ENCODE measurements around the gene RNF208. TPM values are rescaled to one million over a fixed set of nuclear protein-coding genes. Genes with fewer than 3 reads are reported as not detected.

RNF208 gene
- total RNA-seq, 4 donors from 2014 or later = 3.7 to 10.2 (median 5.5) TPM

DNA sequence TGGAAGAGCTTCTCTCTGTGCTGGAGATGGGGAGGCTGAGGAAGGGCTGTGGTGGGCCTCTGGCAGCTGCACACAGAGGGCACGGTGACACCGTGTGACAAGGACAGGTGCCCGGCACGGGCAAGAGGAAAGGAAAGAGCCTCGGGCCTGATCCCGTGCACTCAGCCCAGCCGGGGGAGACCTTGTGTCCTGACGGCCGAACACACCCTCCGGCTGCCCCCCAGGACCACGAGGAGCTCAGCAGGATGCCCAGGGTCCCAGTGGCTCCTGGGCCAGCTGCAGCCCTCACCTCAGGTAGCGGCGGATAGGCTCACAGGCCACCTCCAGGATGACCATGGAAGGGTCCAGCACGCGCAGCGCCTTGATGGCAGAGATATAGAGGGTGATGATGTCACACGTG is 39.2 kb downstream of the RNF208 start:
- DNase-seq (ENCODE audit: low spot score in 2 of 2) = no peak
- intact Hi-C loops (cut with DNase I; ENCODE audit: low total_unique reads) = no loop called here
- H3K4me3 ChIP-seq (ENCODE audit: low read depth, poor library complexity, severe bottlenecking) = no peak overlapping the region
- TF ChIP-seq, protein P1, sequence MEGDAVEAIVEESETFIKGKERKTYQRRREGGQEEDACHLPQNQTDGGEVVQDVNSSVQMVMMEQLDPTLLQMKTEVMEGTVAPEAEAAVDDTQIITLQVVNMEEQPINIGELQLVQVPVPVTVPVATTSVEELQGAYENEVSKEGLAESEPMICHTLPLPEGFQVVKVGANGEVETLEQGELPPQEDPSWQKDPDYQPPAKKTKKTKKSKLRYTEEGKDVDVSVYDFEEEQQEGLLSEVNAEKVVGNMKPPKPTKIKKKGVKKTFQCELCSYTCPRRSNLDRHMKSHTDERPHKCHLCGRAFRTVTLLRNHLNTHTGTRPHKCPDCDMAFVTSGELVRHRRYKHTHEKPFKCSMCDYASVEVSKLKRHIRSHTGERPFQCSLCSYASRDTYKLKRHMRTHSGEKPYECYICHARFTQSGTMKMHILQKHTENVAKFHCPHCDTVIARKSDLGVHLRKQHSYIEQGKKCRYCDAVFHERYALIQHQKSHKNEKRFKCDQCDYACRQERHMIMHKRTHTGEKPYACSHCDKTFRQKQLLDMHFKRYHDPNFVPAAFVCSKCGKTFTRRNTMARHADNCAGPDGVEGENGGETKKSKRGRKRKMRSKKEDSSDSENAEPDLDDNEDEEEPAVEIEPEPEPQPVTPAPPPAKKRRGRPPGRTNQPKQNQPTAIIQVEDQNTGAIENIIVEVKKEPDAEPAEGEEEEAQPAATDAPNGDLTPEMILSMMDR (IDR thresholded peaks at IDR 0.05) = no peak
- no peak for TF ChIP-seq POLR2A (IDR thresholded peaks at IDR 0.05)
- 93 to 96% methylated on average over 17 of the region's 17 CpGs for WGBS, 2 donors

- no peak overlapping the region for H3K4me3 ChIP-seq (ENCODE audit: low read depth, poor library complexity, severe bottlenecking)
- TF ChIP-seq, protein P1 (IDR thresholded peaks at IDR 0.05) = no peak
- TF ChIP-seq POLR2A (IDR thresholded peaks at IDR 0.05) = no peak
- intact Hi-C loops (cut with DNase I; ENCODE audit: low total_unique reads) = no loop called here
- 91 to 95% methylated on average over 22 of the region's 22 CpGs for WGBS, 2 donors
- DNase-seq (ENCODE audit: low spot score in 2 of 2) = no peak
These were observed 40.4 kb downstream of the RNF208 start for GRCh38 chr9:137181680-137182079.

DNA sequence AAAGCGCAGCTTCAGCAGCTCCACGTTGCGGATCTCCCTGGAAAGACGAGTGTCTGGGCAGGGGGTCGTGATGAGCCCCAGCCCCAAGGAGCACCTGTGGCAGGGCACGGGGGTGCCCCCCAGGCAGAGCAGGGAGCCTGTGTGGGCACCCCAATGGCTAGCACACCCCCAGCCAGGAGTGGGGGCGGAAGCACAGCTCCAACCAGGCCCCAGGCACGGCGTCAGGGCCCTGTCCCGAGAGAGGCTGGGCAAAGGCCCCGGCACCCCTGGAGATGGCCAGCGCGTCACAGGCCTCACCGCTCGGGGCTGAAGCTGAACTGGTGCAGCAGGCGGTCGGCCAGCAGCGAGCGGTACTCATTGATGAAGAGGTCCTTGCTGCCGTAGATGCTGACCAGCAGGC is 41.5 kb downstream of the RNF208 start:
- intact Hi-C loops (cut with DNase I; ENCODE audit: low total_unique reads) = no loop called here
- no peak for DNase-seq (ENCODE audit: low spot score in 2 of 2)
- H3K4me3 ChIP-seq (ENCODE audit: low read depth, poor library complexity, severe bottlenecking) = no peak overlapping the region
- WGBS, 2 donors = 92 to 100% methylated on average over 5 to 20 of the region's 20 CpGs
- TF ChIP-seq, protein P1 (IDR thresholded peaks at IDR 0.05) = no peak
- TF ChIP-seq POLR2A (IDR thresholded peaks at IDR 0.05) = no peak

- 94 to 97% methylated on average over 16 to 17 of the region's 17 CpGs for WGBS, 2 donors
- intact Hi-C loops (cut with DNase I; ENCODE audit: low total_unique reads) = no loop called here
- H3K4me3 ChIP-seq (ENCODE audit: low read depth, poor library complexity, severe bottlenecking) = no peak overlapping the region
- TF ChIP-seq POLR2A (IDR thresholded peaks at IDR 0.05) = no peak
- TF ChIP-seq, protein P1 (IDR thresholded peaks at IDR 0.05) = no peak
- no peak for DNase-seq (ENCODE audit: low spot score in 2 of 2)
These were observed 42.3 kb downstream of the RNF208 start for GRCh38 chr9:137179761-137180160.

DNA sequence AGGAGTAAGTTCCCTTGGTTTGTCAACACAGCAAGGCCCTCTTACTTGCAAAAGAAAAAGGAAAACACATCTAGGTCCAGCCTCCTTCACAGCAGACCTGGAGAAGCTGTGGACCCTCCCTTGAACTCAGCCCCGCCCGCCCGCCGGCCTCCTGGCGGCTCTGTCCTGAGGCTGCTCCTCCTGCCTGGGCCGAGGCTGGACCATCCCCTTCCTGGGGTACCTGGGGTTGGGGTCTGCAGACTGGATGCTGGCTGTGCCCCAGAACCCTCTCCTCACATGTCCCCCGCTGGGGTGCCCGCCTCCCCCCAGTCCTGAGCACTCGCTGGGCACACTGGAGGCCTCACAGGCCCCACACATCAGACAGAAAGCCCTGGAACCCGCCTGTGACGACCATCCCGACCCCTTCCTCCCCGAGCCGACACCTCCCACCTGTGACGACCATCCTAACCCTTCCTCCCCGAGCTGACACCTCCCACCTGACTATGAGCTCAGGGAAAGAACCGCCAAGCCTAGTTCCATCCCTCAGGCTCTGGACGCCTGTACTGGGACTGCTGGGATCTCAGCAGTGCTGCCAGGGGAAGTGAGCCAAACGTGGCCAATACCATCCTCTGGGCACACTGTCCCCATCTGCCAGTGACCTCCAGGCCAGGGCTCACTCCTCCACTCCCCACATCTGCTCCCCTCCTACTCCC is 43.0 kb downstream of the RNF208 start:
- H3K4me3 ChIP-seq (ENCODE audit: low read depth, poor library complexity, severe bottlenecking) = no peak overlapping the region
- no peak for DNase-seq (ENCODE audit: low spot score in 2 of 2)
- TF ChIP-seq POLR2A (IDR thresholded peaks at IDR 0.05) = no peak
- TF ChIP-seq, protein P1 (IDR thresholded peaks at IDR 0.05) = no peak
- WGBS, 2 donors = 91 to 94% methylated on average over 17 to 19 of the region's 19 CpGs
- intact Hi-C loops (cut with DNase I; ENCODE audit: low total_unique reads) = no loop called here
